GM21576 (cell line): Measurements from ENCODE around the gene PABPC1L.

Experiments used
- ATAC-seq: cut with Tn5 transposase; IDR thresholded peaks from one replicate; pipeline ENCODE4 v1.9.1; 2021; ENCODE audit warnings: mild to moderate bottlenecking, moderate library complexity; ENCODE audit not compliant: unreplicated experiment

Gene PABPC1L

DNA sequence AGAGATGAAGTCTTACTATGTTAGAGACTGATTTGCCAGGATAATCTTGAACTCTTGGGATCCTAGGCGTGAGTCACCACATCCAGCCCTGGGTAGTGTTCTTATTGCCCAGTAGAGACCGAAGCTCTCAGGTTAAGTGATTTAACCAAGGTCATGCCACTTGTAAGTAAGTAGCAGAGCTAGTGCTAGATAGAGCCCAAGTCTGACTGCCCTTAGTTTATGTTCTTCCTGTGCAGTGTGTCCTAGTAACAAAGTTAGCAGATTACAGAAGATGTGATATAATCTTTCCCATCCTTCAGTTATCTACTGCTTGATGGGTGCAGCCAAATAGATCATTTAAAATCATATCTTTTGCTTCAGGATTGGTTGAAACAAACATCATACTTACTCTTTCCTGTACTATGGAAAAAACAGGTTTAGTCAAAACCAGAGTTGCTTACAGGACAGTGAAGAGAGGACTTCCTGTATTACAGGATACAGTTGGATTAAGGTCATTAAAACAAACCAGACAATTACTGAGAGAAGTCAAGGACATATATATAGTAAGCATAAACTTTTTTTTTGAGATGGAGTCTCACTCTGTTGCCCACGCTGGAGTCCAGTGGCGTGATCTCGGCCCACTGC lies 9.5 kb upstream of the PABPC1L start:
- no peak for ATAC-seq

DNA sequence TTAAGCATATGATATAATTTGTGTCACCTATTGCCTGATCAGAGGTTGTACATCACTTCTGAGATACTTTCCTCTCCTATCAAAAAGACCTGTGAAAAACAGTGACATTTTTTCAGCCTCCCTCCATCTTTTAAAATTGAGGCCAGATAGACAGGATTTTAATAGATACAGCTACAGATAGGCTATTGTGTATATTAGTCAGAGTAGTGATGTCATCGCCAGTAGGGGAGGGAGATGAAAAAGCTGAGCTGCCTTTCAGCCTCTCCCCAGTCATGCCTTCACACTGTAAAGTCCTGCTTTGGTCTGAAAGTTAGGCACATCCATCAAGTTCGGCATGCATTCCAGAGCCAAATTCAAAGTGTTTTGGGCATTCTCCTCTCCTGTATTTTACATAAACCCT lies 7.9 kb upstream of the PABPC1L start:
- ATAC-seq, result no peak

GRCh38 chr20:44904377-44904776 lies 5.5 kb upstream of the PABPC1L start:
- ATAC-seq, result no peak

GRCh38 chr20:44908987-44909871 lies 631 bp upstream of the PABPC1L start:
- ATAC-seq, result no peak

DNA sequence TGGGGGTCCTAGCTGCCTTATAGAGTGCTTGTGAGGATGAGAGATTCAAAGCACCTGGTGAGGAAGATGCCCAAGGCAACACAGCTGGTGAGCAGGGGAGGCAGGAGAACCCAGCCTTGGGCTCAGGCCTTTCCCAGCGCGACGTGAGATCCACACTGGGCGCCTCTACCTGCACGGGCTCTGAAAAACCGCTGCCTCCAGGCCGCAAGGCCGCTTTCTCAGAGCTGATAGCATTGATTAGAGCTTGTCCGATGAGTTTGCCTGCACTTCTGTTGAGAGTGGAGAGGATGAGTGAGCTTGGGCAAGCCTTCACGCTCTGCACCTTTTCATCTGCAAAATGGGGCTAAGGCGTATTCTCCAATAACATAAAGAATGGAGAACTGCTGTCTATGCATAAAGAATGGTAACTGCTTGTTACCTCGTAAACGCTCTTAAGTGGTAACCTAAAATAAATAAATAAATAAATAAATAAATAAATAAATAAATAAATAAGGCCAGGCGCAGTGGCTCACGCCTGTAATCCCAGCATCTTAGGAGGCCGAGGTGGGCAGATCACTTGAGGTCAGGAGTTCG lies 916 bp downstream of the PABPC1L start:
- ATAC-seq, result no peak

DNA sequence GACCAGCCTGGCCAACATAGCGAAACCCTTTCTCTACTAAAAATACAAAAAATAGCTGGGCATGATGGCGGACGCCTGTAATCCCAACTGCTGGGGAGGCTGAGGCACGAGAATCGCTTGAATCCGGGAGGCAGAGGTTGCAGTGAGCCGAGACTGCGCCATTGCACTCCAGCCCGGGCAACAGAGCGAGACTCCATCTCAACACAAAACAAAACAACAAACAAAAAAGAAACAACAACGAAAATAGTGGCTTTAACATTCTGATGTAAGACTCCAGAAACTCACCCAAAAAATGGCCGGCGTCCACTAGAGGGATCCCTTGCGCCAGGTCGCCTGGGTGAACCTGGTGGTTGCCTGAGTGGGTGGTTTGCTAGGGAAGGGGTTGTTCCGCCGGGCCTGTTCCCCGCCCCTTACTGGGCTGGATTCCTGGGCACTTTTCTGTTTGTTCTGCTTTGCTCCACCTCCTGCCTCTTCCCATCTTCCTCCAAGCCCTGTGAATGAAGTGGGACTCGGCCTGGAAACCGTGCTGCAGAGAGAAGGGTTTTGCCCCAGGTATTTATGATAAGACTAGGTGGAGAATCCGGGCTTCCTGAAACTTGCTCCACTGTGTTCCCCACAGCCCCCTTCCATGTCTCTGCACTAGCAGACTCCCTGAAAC lies 1.5 kb downstream of the PABPC1L start:
- ATAC-seq, result no peak

- no peak for ATAC-seq
Measured at GRCh38 chr20:44912189-44912588, 2.3 kb downstream of the PABPC1L start.

GRCh38 chr20:44914924-44915323 lies 5.1 kb downstream of the PABPC1L start:
- no peak for ATAC-seq

DNA sequence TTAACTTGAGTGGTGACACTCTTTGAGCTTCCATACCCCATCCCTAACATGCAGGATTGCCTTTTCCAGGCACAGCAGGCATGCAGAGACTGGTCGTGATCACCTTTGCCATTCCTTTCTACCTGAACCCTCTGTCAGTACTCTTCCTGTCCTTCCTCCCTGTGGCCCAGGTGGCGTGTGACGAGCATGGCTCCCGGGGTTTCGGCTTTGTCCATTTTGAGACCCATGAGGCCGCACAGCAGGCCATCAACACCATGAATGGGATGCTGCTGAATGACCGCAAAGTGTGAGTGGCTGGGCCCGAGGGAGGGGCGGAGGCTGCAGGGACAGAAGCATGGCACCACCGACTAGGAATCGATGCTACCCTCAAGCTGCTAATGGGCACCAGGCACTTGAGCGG lies 6.7 kb downstream of the PABPC1L start:
- ATAC-seq, result no peak

DNA sequence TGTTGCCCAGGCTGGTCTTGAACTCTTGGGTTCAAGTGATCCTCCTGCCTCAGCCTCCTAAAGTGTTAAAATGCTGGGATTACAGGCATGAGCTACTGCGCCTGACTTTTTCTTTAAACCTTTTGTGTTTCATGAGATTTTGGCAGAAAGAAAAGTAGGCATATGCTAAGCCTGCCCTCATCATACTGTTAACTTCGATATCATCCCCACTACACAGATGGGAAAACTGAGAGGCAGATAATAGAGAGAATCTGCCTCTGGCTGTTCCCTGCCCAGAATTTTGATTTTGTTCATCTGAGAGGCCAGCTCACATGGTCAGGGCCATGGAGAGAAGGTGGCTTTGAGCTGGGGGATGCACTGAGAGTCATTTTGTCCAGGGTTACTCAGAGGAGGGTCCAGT lies 7.5 kb downstream of the PABPC1L start:
- ATAC-seq, result no peak

DNA sequence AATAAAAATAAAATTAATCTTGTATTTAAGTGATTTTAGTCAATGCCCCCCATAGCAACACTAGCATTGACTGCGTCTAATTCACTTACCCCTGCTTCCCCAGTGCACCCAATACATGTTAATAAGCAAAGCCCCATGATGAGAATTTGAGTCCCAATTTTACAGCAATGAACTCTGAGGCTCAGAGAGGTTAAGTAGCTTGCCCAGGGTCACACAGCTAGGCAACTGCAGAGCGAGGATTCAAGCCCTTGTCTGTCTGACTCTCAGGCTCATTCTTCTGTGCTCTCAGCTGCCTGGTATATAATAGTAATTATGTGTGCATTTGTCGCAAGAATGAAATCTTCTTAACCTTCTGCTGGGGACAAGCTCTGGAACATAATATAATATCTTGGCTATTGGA lies 8.5 kb downstream of the PABPC1L start:
- no peak for ATAC-seq

- ATAC-seq, result no peak
Measured at GRCh38 chr20:44918761-44919160, 8.9 kb downstream of the PABPC1L start.

GRCh38 chr20:44921447-44921846 lies 11.6 kb downstream of the PABPC1L start:
- ATAC-seq, result no peak

GRCh38 chr20:44924541-44924940 lies 14.7 kb downstream of the PABPC1L start:
- no peak for ATAC-seq

GRCh38 chr20:44928595-44928994 lies 18.7 kb downstream of the PABPC1L start:
- no peak for ATAC-seq

DNA sequence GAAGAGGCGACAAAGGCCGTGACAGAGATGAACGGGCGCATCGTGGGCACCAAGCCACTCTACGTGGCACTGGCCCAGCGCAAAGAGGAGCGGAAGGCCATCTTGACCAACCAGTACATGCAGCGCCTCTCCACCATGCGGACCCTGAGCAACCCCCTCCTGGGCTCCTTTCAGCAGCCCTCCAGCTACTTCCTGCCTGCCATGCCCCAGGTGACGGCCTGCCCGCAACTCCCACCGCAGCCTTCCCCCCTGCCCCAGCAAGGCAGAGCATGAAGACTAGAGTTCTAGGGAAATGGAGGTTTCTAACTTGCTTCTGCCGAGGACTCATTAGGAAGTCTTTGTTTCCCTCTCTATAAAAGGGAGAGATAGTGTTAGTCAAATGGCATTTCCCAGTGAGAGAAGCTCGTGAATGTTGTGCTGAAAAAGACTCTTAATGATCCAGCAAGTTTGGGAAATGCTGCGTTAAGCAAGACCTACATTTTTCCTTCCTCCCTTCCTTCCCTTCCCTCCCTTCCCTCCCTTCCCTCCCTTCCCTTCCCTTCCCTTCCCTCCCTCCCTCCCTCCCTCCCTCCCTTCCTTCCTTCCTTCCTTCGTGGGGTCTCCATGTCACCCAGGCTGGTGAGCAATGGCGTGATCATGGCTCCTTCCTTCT lies 20.8 kb downstream of the PABPC1L start:
- ATAC-seq, result no peak

- no peak for ATAC-seq
Measured at GRCh38 chr20:44931911-44932310, 22.1 kb downstream of the PABPC1L start.

DNA sequence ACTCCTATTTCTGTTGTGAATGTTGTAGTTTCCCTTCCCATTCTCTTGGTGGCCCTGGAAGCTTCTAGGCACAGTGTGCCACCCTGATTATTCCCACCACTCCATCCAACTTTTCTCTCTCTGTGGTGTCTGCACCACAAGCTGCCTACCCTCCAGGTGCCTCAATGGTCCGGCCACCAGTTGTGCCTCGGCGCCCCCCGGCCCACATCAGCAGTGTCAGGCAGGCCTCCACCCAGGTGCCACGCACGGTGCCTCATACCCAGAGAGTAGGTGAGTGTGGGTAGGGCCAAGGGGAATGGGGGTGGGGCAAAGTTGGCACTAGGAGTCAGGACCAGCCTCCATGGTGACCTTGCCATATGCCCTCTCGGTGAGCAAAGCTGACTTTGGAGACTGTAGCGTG lies 23.1 kb downstream of the PABPC1L start:
- no peak for ATAC-seq

- no peak for ATAC-seq
Measured at GRCh38 chr20:44936510-44936909, 26.6 kb downstream of the PABPC1L start.

DNA sequence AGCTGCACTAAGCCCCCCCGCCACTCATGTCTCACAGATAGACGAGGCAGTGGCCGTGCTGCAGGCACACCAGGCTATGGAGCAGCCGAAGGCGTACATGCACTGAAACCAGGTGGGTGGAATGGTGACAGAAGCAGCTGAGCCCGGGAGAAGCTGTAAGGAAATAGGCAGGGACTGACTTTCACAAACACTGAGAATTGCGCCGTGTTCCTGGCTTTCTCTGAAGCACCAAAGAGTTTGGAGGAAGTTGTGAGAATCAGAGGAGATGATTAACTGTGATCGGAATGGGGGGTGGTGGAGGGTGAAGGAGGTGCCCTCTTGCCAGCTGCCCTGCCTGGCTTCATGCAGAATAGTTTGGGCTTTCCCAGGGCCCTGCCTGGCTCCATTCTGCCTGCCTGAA lies 28.8 kb downstream of the PABPC1L start:
- no peak for ATAC-seq

DNA sequence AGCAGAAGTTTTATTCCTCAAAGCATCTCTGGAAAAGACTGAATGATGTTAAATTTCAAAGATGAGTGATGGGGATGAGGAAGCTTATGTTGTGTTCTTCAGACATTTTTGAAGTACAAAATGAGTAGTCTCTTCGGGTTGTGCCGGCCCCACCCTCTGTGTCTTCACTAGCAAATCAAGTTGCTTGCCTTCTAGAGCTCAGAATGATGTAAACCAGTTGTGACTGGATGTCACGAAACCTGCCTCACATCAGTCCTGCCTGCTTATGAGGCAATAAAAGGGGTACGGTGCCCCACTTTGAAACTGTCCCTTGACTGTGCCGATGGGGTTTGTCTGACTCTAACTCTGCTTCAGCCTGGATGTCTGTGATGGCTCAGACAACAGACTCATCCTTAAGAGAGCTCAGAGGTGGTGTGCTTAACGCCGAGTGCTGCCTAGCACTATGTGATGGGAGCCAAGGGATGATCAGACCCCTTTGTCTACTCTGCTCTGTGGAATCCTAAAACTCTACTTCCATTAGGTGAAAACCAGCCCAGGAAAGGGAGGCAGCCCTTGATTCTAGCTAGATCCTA lies 31.3 kb downstream of the PABPC1L start:
- ATAC-seq, result no peak
